ENCODE data around the gene LDB1. TPM values are rescaled to one million over a fixed set of nuclear protein-coding genes. Genes with fewer than 3 reads are reported as not detected.
A peak's percentile ranks its signal among the peaks of the same experiment; 100 is the strongest.

LDB1 gene
- total RNA-seq, 2 experiments from 2014 or later, result 116 to 117 TPM

DNA sequence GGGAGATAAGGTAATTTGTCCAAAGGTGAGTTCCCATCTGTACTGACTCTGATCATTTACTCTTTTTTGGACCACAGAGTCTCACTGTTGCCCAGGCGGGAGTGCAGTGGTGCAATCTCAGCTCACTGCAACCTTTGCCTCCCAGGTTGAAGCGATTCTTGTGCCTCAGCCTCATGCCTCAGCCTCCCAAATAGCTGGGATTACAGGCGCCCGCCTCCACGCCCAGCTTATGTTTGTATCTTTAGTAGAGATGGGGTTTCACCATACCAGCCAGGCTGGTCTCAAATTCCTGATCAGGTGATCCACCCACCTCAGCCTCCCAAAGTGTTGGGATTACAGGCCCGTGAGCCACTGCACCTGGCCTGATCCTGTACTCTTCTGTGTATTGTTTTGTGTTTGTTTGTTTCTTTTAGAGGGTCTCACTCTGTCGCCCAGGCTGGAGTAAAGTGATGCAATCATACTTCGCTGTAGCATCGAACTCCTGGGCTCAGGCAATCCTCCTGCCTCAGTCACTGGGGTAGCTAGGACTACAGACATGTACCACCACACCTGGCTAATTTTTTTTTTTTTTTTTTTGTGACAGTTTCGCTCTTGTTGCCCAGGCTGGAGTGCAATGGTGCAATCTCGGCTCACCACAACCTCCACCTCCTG lies 34.4 kb upstream of the LDB1 start:
- peaks cover 51% of the 10 kb centered on the region for H3K4me1 Mint-ChIP-seq (ENCODE audit: low read depth)
- Histone ChIP-seq H3K36me3 (ENCODE audit: insufficient read depth, low read length) (peaks cover 55% of the 10 kb centered on the region), H3K4me3 (ENCODE audit: low read length) (no peak overlapping the region), H3K4me1 (ENCODE audit: insufficient read depth, low read length) (peaks cover 42% of the 10 kb centered on the region), H3K27me3 (ENCODE audit: control insufficient read depth in 1 of 2, insufficient read depth in 2 of 2, low read length in 2 of 2) (no peaks in the 10 kb centered on the region), H3K27ac (ENCODE audit: low read depth in 1 of 2, low read length in 2 of 2) (no peak overlapping the region), H3K9me3 (ENCODE audit: control insufficient read depth in 1 of 2, insufficient read depth in 1 of 2, low read length in 2 of 2) (no peaks in the 10 kb centered on the region)
- no peaks in the 10 kb centered on the region for H3K9me3 Mint-ChIP-seq
- intact Hi-C loops (cut with DNase I, micrococcal nuclease), result loop anchor here (5.0 to 10.0 kb wide), 5 partner anchors 37 to 763 kb away; partner anchors contain the start of genes ACTR1A (in 1 of the 2), ARL3 (in 1 of the 2), CNNM2 (in 1 of the 2) and PITX3 (in 1 of the 2)
- peak overlapping the region; percentile 63 for H3K27ac Mint-ChIP-seq
- H3K27me3 Mint-ChIP-seq, result no peaks in the 10 kb centered on the region
- peak overlapping the region; percentile 70 for H3K4me3 Mint-ChIP-seq
- ChIA-PET POLR2A (no interaction called here), CTCF (interaction anchor here (1.9 kb wide), 1 partner anchor 15 kb away, joined by 6 read pairs; no protein-coding TSS in a partner anchor)
- TF ChIP-seq, protein P1, sequence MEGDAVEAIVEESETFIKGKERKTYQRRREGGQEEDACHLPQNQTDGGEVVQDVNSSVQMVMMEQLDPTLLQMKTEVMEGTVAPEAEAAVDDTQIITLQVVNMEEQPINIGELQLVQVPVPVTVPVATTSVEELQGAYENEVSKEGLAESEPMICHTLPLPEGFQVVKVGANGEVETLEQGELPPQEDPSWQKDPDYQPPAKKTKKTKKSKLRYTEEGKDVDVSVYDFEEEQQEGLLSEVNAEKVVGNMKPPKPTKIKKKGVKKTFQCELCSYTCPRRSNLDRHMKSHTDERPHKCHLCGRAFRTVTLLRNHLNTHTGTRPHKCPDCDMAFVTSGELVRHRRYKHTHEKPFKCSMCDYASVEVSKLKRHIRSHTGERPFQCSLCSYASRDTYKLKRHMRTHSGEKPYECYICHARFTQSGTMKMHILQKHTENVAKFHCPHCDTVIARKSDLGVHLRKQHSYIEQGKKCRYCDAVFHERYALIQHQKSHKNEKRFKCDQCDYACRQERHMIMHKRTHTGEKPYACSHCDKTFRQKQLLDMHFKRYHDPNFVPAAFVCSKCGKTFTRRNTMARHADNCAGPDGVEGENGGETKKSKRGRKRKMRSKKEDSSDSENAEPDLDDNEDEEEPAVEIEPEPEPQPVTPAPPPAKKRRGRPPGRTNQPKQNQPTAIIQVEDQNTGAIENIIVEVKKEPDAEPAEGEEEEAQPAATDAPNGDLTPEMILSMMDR (IDR thresholded peaks at IDR 0.05), result no peak
- no peak for ATAC-seq (ENCODE audit: poor library complexity)
- DNase-seq, result no peak
- peaks cover 79% of the 10 kb centered on the region for H3K36me3 Mint-ChIP-seq (ENCODE audit: low read depth)

DNA sequence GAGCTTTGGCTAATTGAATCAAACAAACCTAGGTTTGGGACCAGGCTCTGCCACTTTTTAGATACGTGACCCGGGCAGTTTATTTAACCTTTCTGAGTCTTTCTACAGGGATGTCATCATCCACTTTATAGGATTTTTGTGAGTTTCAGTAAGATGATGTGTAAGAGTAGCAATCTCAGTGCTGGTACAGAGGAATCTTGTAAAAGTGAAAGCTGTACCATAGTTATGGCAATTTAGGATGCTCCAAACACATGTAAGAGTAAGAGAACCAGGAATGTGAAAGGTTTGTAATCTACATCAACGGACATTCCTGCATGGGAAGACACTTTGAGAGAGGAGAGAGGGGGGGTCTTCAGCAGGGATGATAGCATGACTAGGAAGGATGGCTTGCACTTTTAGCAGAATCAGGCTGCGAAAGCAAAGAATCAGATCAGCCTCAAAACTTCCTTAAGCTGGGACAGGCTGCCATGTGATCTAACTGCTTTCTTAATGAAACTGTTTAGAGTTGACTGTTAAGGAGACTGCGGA lies 33.0 kb upstream of the LDB1 start:
- TF ChIP-seq, protein P1 (IDR thresholded peaks at IDR 0.05), result no peak
- ATAC-seq (ENCODE audit: poor library complexity), result no peak
- H3K4me1 ChIP-seq (ENCODE audit: insufficient read depth, low read length), result peaks cover 42% of the 10 kb centered on the region
- Mint-ChIP-seq H3K4me3 (peak overlapping the region; percentile 91), H3K36me3 (ENCODE audit: low read depth) (peaks cover 79% of the 10 kb centered on the region), H3K27me3 (no peaks in the 10 kb centered on the region), H3K27ac (peak overlapping the region; percentile 90), H3K9me3 (no peaks in the 10 kb centered on the region), H3K4me1 (ENCODE audit: low read depth) (peaks cover 51% of the 10 kb centered on the region)
- H3K36me3 ChIP-seq (ENCODE audit: insufficient read depth, low read length), result peaks cover 55% of the 10 kb centered on the region
- H3K9me3 ChIP-seq (ENCODE audit: control insufficient read depth in 1 of 2, insufficient read depth in 1 of 2, low read length in 2 of 2), result no peaks in the 10 kb centered on the region
- peak overlapping the region; percentile 80 for H3K4me3 ChIP-seq (ENCODE audit: low read length)
- H3K27ac ChIP-seq (ENCODE audit: low read depth in 1 of 2, low read length in 2 of 2), result peak overlapping the region; percentile 82 to 93
- no peaks in the 10 kb centered on the region for H3K27me3 ChIP-seq (ENCODE audit: control insufficient read depth in 1 of 2, insufficient read depth in 2 of 2, low read length in 2 of 2)
- POLR2A ChIA-PET, result interaction anchor here (1.2 to 2.9 kb wide), 3 partner anchors 16 to 335 kb away, joined by 7 to 24 read pairs (median 14); partner anchors contain the start of genes OGA and PPRC1
- no peak for DNase-seq
- CTCF ChIA-PET, result interaction anchor here (1.9 kb wide), 2 partner anchors 16 to 21 kb away, joined by 6 to 8 read pairs; partner anchors contain the start of gene PPRC1
- intact Hi-C loops (cut with DNase I, micrococcal nuclease), result loop anchor here (2.0 to 10.0 kb wide), 8 partner anchors 36 to 764 kb away; partner anchors contain the start of genes ACTR1A (in 2 of the 2), SUFU (in 2 of the 2), ARL3 (in 1 of the 2) and ARMH3 (in 1 of the 2)

DNA sequence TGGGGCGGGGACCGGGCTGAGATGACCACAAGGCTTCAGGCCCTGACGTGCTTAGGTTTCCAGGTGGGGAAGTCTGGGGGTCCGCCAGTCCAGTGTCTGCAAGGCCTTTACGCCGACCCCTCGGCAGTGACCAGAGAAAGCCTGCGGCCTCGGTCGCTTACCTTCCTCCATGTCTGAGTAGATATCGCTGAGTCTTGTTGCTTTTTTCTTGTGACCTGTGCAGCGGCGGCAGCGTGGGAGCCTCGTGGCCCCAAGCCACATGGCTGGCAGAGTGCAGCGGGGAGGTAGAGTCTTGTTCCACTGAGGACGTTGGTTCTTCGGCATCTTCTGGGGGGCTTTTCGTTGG lies 32.4 kb upstream of the LDB1 start:
- peak overlapping the region; percentile 82 to 93 for H3K27ac ChIP-seq (ENCODE audit: low read depth in 1 of 2, low read length in 2 of 2)
- H3K27me3 Mint-ChIP-seq, result no peaks in the 10 kb centered on the region
- H3K9me3 Mint-ChIP-seq, result no peaks in the 10 kb centered on the region
- peak; percentile 22 for ATAC-seq (ENCODE audit: poor library complexity)
- H3K4me1 ChIP-seq (ENCODE audit: insufficient read depth, low read length), result peaks cover 42% of the 10 kb centered on the region
- TF ChIP-seq, protein P1 (IDR thresholded peaks at IDR 0.05), result no peak
- H3K4me3 ChIP-seq (ENCODE audit: low read length), result peak overlapping the region; percentile 80
- peaks cover 79% of the 10 kb centered on the region for H3K36me3 Mint-ChIP-seq (ENCODE audit: low read depth)
- H3K27me3 ChIP-seq (ENCODE audit: control insufficient read depth in 1 of 2, insufficient read depth in 2 of 2, low read length in 2 of 2), result no peaks in the 10 kb centered on the region
- peak overlapping the region; percentile 90 for H3K27ac Mint-ChIP-seq
- H3K4me3 Mint-ChIP-seq, result peak overlapping the region; percentile 91
- DNase-seq, result peak in 2 of 14 experiments; percentile 8 to 10
- H3K36me3 ChIP-seq (ENCODE audit: insufficient read depth, low read length), result peaks cover 53% of the 10 kb centered on the region
- intact Hi-C loops (cut with DNase I, micrococcal nuclease), result loop anchor here (1.0 to 10.0 kb wide), 12 partner anchors 20 to 765 kb away; partner anchors contain the start of genes ACTR1A (in 2 of the 2), ARMH3 (in 2 of the 2), SUFU (in 2 of the 2) and ARL3 (in 1 of the 2)
- H3K9me3 ChIP-seq (ENCODE audit: control insufficient read depth in 1 of 2, insufficient read depth in 1 of 2, low read length in 2 of 2), result no peaks in the 10 kb centered on the region
- CTCF ChIA-PET, result interaction anchor here (1.7 to 1.9 kb wide), 2 partner anchors 8 to 20 kb away, joined by 4 to 8 read pairs; partner anchors contain the start of gene PPRC1
- H3K4me1 Mint-ChIP-seq (ENCODE audit: low read depth), result peaks cover 51% of the 10 kb centered on the region
- POLR2A ChIA-PET, result interaction anchor here (0.7 to 2.9 kb wide), 22 partner anchors 13 to 592 kb away, joined by 3 to 24 read pairs (median 4); partner anchors contain the start of genes ACTR1A, ARMH3, LDB1 and NPM3
